Activated CD4-positive, alpha-beta T cell treated with anti-CD3 and anti-CD28 coated beads for 24 hours (primary cell): ENCODE data around the gene VAMP7.
"Not testable (repeated sequence)": the region's sequence is repeated elsewhere in the genome, so short reads cannot be mapped to it uniquely, and the experiment has no call there.

Experiments used
- DNase-seq, 2 donors: peaks; one replicate each; pipeline ENCODE4 v3.0.0-alpha.2; 2020; ENCODE audit warnings: low read depth in 2 of 2

The VAMP7 gene

DNA sequence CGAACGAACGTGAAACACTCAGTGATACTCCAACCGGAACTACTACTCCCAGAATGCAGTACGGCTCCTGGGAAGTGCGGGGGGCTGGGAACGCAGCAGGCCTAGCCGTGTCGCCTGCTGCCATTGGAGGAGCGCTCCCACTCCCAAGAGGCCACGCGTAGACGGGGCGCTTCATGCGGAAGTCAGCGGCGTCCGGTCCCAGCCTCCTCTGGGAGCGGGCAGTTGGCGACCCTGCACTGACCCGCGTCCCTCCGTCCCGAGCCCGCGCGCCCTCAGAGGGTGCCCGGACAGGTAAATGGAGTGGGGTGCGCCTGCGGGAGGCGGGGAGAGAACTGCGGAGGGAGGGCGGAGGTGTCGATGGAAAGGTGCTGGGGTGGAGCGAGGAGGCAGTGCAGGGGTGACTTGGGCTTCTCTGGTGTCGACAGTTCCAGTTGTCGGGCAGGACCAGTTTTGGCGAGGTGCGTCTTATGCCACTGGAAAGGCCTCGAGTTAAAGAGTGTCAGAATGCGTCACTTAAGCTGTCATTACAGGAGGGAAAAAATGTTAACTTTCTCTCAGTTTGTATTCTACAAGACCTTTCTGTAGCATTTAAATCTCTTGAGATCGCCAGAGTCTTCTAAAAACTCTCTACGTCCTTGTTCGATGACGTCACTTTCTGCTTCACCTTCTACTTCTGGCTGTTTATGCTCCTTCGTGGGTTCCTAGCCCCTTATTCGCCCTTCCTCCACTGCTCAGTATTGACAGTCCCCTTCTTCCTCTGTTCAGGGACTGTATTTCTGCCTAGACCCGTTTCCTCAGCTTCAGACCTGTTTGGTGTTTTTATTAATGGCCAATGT is at the start of gene VAMP7:
VAMP7 (plus strand) TSS at position 188 of the 836 bp plus-strand sequence. CDS start 8,122 bp downstream, outside the sequence.
- DNase-seq = peak; percentile 58 to 72

- no peak for DNase-seq
These were observed 39.9 kb upstream of the VAMP7 start for GRCh38 chrX:155841232-155841631.

- DNase-seq = not testable (repeated sequence)
These were observed 29.4 kb upstream of the VAMP7 start for GRCh38 chrX:155851786-155852185.

GRCh38 chrX:155857561-155857960 is 23.6 kb upstream of the VAMP7 start:
- DNase-seq = no peak

GRCh38 chrX:155864655-155865054 is 16.5 kb upstream of the VAMP7 start:
- no peak for DNase-seq

- no peak for DNase-seq
These were observed 16.0 kb upstream of the VAMP7 start for GRCh38 chrX:155865193-155865592.

DNA sequence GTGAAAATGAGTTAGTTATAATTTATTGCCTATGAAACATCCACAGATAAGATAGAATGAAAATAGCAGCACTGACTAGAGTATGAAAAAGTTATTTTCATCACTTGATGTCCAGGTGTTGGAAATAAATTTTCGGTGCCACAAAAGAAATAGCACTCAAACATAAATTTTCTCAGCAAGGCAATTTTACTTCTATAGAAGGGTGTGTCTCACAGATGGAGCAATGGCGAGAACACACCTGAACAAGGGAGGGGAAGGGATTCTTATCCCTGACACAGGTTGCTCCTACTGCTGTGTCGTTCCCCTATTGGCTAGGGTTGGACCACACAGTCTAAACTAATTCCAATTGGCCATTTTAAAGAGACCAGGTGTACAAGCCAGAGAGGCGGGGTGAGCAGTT is 13.3 kb upstream of the VAMP7 start:
- no peak for DNase-seq

GRCh38 chrX:155870958-155871357 is 10.2 kb upstream of the VAMP7 start:
- DNase-seq = no peak

- DNase-seq = no peak
These were observed 9.2 kb upstream of the VAMP7 start for GRCh38 chrX:155871934-155872333.

DNA sequence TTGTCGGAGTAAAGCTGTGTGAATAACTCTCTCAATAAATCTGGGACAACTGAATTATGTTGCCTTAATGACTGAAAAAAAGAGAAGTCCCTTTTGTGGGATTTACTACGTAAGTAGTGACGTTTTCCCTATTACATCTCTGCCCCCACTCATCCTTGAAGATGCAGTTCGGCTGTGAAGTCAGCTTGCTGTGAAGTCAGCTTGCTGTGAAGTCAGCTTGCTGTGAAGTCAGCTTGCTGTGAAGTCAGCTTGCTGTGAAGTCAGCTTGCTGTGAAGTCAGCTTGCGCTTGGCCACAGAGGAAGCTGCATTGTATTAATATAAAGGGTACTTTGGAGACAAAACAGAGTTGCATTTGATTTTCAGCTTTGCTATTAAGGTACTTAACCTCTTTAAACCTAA is 8.0 kb upstream of the VAMP7 start:
- no peak for DNase-seq

DNA sequence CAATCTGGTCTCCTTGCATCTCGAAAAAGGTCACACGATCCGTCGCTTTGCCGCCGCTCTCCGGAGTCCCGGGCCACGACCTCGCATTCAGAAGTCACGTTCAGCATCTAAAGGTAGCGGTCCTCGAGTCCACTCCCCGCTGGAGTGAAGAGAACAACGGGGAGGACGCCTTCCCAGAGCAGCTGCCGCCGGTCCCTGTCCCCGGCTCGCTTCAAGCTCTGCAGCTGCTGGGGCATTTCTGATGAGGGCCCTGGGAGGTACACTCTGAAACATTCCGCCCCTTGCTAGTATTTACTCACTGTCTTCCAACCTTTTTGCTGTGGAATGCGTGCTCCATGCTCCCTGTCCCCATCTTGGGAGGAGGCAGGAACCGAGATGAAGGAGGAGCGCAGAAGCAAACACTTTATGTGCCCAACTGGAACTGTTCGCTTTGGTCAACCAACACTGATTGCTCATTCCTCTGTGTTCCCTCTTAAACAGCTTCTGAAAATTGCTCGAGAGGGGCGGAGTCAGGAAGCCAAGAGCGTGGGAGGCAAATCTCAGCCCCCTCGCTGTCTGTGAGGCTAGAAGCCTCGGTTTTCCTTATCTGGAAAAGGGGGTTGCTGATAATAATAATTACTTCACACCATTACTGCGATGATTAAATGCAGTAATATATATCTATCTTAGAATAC is 6.4 kb upstream of the VAMP7 start:
- no peak for DNase-seq

DNA sequence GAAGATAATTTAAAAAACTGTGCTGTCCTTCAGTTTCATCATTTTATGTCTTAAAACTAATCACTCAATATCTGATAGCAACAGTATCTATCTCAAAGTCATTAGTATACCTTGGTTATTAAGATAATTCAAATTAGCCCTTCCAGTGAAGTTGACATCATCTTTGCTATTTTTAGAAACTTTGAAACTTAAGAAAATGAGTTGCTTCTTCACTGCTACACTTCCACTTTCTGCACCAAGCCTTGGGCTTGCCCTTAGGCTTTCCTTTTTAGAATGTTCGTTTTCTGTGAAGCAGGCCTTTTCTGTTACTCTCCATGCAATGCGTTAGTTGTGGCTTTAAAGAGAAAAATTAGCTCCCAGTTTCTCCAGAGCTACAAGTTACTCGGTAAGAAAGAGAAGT is 4.4 kb upstream of the VAMP7 start:
- DNase-seq = no peak

- DNase-seq = no peak
These were observed 3.9 kb upstream of the VAMP7 start for GRCh38 chrX:155877288-155877687.

GRCh38 chrX:155880586-155881157 is 473 bp upstream of the VAMP7 start:
- no peak for DNase-seq

DNA sequence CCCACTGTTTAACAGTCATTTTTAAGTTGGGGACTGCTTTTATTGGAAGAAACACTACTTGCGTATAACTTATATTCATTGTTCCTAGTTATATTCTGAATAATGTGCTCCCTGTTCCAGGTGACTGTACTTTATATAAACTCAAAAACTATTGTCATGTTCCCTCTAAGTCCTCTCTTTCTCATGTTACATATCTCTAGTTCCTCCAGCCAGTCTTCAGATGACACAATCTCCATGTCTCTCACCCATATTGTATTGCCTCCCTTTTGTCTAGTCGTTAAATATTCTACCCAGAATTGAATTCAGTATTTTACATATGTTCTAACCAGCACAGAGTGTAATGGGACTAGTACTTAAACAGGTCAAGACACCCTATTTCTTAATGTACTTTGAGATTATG is 5.3 kb downstream of the VAMP7 start:
- DNase-seq = no peak

- DNase-seq = no peak
These were observed 7.0 kb downstream of the VAMP7 start for GRCh38 chrX:155888139-155888538.

GRCh38 chrX:155889328-155889727 is 8.2 kb downstream of the VAMP7 start:
- DNase-seq = no peak

GRCh38 chrX:155891446-155892210 is 10.5 kb downstream of the VAMP7 start:
- DNase-seq = no peak

GRCh38 chrX:155893521-155893920 is 12.4 kb downstream of the VAMP7 start:
- no peak for DNase-seq

GRCh38 chrX:155896512-155896911 is 15.4 kb downstream of the VAMP7 start:
- no peak for DNase-seq

- DNase-seq = no peak
These were observed 18.2 kb downstream of the VAMP7 start for GRCh38 chrX:155899366-155899765.

DNA sequence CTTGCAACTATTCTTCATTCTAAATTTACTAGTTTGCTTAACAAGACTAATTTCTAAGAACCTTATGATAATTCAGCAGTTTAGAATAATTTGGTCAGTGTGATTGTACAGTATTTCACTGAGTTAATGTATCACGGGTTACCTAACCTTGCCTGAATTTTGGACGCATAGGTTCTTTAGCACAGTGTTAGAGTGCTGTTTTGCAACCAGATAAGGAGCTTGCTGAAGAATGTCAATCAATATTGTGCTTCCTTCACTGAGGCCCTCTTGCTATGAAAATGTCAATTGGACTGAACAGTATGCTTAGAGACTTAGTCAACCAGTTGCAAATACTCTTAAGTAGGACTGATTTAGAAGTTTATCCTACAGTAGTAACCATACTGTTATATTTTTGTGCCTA is 19.6 kb downstream of the VAMP7 start:
- no peak for DNase-seq
